Umbilical cord (tissue), 2 donors: Measurements from ENCODE around the gene SNRPN. TPM values are rescaled to one million over a fixed set of nuclear protein-coding genes. Genes with fewer than 3 reads are reported as not detected.
"Not testable (repeated sequence)": the region's sequence is repeated elsewhere in the genome, so short reads cannot be mapped to it uniquely, and the experiment has no call there.

ENCODE experiments used
- DNase-seq: peaks from one replicate; pipeline ENCODE4 v3.0.0-alpha.2; 2015; ENCODE audit warnings: low spot score
- total RNA-seq: library from RNA; depleted of rRNA; stranded (reverse); fragments of >200 nt; gene quantifications from one replicate; pipeline ENCODE4 v1.2.3, GENCODE V29; 2014; ENCODE audit warnings: low replicate concordance; ENCODE audit not compliant: insufficient read depth

SNRPN gene
- total RNA-seq, 1 donor from 2014 or later = 97.7 TPM

DNA sequence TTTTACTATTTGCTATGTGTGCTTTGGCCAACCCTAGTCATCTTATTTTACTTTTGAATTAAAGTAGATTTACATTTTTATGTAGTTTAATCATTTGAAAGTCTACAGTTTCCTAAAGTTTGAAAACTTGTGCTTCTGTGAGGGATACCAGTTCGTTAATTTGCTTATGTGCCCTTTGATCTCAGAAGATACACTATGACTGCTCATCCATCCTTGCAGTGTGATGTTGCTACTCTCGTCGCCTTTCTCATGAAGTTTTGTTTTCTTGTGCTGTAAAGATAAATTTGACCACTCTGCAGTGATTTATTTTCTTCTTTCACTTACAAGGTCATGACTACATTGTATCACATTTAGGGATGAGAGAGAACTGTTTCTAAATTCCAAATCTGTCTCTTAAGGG is 16.3 kb downstream of the SNRPN start:
- DNase-seq = no peak

- no peak for DNase-seq
Measured at GRCh38 chr15:24971772-24972171, 17.0 kb downstream of the SNRPN start.

GRCh38 chr15:24972707-24973106 is 17.9 kb downstream of the SNRPN start:
- DNase-seq = not testable (repeated sequence)

DNA sequence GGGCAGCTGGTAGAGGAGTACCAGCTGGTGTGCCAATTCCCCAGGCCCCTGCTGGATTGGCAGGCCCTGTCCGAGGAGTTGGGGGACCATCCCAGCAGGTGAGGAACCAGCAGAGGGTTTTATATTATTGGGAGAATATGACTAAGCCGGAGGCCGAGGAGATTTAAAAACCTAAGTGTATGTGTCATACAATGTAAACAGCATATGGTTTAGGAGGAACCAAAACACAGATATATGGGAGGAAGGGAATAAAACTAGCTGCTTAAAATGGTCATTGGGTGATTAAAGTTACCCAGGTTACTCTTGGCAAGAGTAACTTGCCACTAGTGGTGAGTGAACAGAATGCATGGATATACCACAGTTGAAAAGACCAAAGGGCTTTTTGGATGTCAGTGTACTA is 22.1 kb downstream of the SNRPN start:
- DNase-seq = no peak

DNA sequence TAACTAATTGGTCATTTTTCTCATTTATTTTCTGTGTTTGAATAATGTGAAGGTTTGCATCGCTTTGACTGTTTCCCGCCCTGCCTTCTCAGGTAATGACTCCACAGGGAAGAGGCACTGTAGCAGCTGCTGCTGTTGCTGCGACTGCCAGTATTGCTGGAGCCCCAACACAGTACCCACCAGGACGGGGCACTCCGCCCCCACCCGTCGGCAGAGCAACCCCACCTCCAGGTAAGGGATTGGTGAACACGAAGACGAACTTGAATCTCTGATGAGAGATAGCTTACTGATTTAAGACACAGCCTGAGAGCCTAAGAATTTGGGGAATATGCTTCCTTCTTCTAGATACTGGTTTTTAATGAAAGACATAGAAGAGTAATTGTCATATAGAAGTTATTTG is 22.9 kb downstream of the SNRPN start:
- no peak for DNase-seq

GRCh38 chr15:24985224-24985623 is 30.4 kb downstream of the SNRPN start:
- DNase-seq = no peak

- DNase-seq = no peak
Measured at GRCh38 chr15:24986653-24987052, 31.9 kb downstream of the SNRPN start.

GRCh38 chr15:25019434-25019833 is 64.6 kb downstream of the SNRPN start:
- DNase-seq = no peak

GRCh38 chr15:25022233-25022632 is 67.4 kb downstream of the SNRPN start:
- no peak for DNase-seq

Other genes with a start within 250 kb of the SNRPN start
- gene SNURF, start within 50 bp of the SNRPN start, total RNA-seq = 12.8 TPM